HCT116 (cell line): ENCODE data around the gene CCDC9. TPM values are rescaled to one million over a fixed set of nuclear protein-coding genes. Genes with fewer than 3 reads are reported as not detected.

Experiments used
- ATAC-seq: fragments of 200-7000 bp; cut with Tn5 transposase; 2 replicates; pipeline ENCODE4 v1.9.1; 2020; ENCODE audit warnings: mild to moderate bottlenecking, moderate library complexity
- BruUV-seq: library from RNA; stranded (reverse); fragments of 400-500 nt; replicated peaks from 2 replicates; lab custom pipeline; 2021; lab: Mats Ljungman, UMichigan
- CTCF ChIA-PET: fragments of 300-600 bp; sonication (Branson Sonifier 250); formaldehyde crosslinking; loops from one replicate; lab custom pipeline; 2021; ENCODE audit warnings: antibody characterized with exemption; lab: Charles Lee
- POLR2A ChIA-PET: fragments of 300-600, 350-600 bp; sonication (Branson Sonifier 250); formaldehyde crosslinking; loops from one replicate; lab custom pipeline; 2021; ENCODE audit warnings: antibody characterized with exemption; lab: Charles Lee
- RAD21 ChIA-PET, 2 experiments: fragments of 300-600 bp; sonication (Branson Sonifier 250); formaldehyde crosslinking; loops; one replicate each; lab custom pipeline; 2023; ENCODE audit warnings: low total read pairs in 2 of 2; ENCODE audit not compliant: uncharacterized antibody in 2 of 2, unreplicated experiment in 2 of 2, low non-redundant PET in 1 of 2; lab: Charles Lee
- DNase-seq: peaks from one replicate; pipeline ENCODE4 v3.0.0-alpha.2; 2010; ENCODE audit warnings: low read depth, low spot score
- H2AFZ ChIP-seq: fragments of 200-600 bp; shearing (Covaris generic), sonication (generic); 2 replicates; pipeline ENCODE4 v1.6.1; 2017; ENCODE audit warnings: low read depth, mixed run types, mixed read lengths, antibody characterized with exemption, low read length; ENCODE audit not compliant: poor library complexity, severe bottlenecking
- H3K27ac ChIP-seq: 2 replicates; pipeline ENCODE4 v1.5.1; 2012; ENCODE audit warnings: low read depth, low read length
- H3K27me3 ChIP-seq: fragments of 200-600 bp; sonication (generic); 2 replicates; pipeline ENCODE4 v1.6.1; 2016; ENCODE audit warnings: mixed run types, low read length, mixed read lengths; ENCODE audit not compliant: insufficient read depth
- H3K36me3 ChIP-seq, 2 experiments: fragments of 200-500 bp in 1 of 2; fragments of 200-600 bp in 1 of 2; sonication (Bioruptor generic) in 1 of 2; sonication (generic) in 1 of 2; 2 replicates each; pipeline versions ENCODE4 v1.5.1 to v1.6.1; 2014 to 2016; ENCODE audit warnings: low read length in 2 of 2, inconsistent platforms in 1 of 2, mixed read lengths in 1 of 2, mixed run types in 1 of 2; ENCODE audit not compliant: insufficient read depth in 2 of 2, control insufficient read depth in 1 of 2
- H3K4me1 ChIP-seq, 2 experiments: fragments of 200-600 bp in 1 of 2; sonication (generic) in 1 of 2; 2 replicates each; pipeline versions ENCODE4 v1.5.1 to v1.6.1; 2012 to 2017; ENCODE audit warnings: low read length in 2 of 2, inconsistent platforms in 1 of 2, mild to moderate bottlenecking in 1 of 2, mixed read lengths in 1 of 2, mixed run types in 1 of 2, moderate library complexity in 1 of 2; ENCODE audit not compliant: insufficient read depth in 2 of 2, control insufficient read depth in 1 of 2
- H3K4me2 ChIP-seq: fragments of 200-600 bp; sonication (generic); 2 replicates; pipeline ENCODE4 v1.6.1; 2017; ENCODE audit warnings: mixed run types, low read length, mixed read lengths
- H3K4me3 ChIP-seq, 2 experiments: fragments of 200-600 bp in 1 of 2; sonication (generic) in 1 of 2; replicated peaks in 1 of 2; 2 replicates each; pipeline ENCODE4 v1.5.1; 2011 to 2016; ENCODE audit warnings: low read length in 2 of 2, control low read depth in 1 of 2, low read depth in 1 of 2, mild to moderate bottlenecking in 1 of 2, mixed read lengths in 1 of 2, mixed run types in 1 of 2
- H3K79me2 ChIP-seq: fragments of 200-600 bp; sonication (generic); 2 replicates; pipeline ENCODE4 v1.6.1; 2017; ENCODE audit warnings: mild to moderate bottlenecking, mixed run types, low read length, moderate library complexity, mixed read lengths; ENCODE audit not compliant: insufficient read depth
- H3K9ac ChIP-seq: fragments of 200-600 bp; sonication (generic); 2 replicates; pipeline ENCODE4 v1.6.1; 2016; ENCODE audit warnings: low read length, mixed read lengths
- H3K9me2 ChIP-seq: fragments of 200-600 bp; sonication (generic), shearing (Covaris generic); 2 replicates; pipeline ENCODE4 v1.6.1; 2017; ENCODE audit warnings: mixed run types, mild to moderate bottlenecking, moderate library complexity; ENCODE audit not compliant: insufficient read depth
- H3K9me3 ChIP-seq, 2 experiments: fragments of 200-500 bp in 1 of 2; fragments of 200-600 bp in 1 of 2; sonication (Bioruptor generic) in 1 of 2; sonication (generic) in 1 of 2; 2 replicates each; pipeline ENCODE4 v1.6.1; 2014 to 2017; ENCODE audit warnings: low read length in 2 of 2, mixed read lengths in 2 of 2, inconsistent platforms in 1 of 2, low read depth in 1 of 2, mild to moderate bottlenecking in 1 of 2, mixed run types in 1 of 2, moderate library complexity in 1 of 2; ENCODE audit not compliant: control insufficient read depth in 1 of 2, insufficient read depth in 1 of 2
- H4K20me1 ChIP-seq: fragments of 200-600 bp; sonication (generic), shearing (Covaris generic); 2 replicates; pipeline ENCODE4 v1.6.1; 2017; ENCODE audit warnings: mixed run types, mild to moderate bottlenecking, moderate library complexity; ENCODE audit not compliant: insufficient read depth
- EGR1 ChIP-seq: IDR thresholded peaks from 2 replicates; pipeline ENCODE4 v1.6.1; 2012; ENCODE audit warnings: low read depth
- ELF1 ChIP-seq: IDR thresholded peaks from 2 replicates; pipeline ENCODE4 v1.6.1; 2012; ENCODE audit warnings: low read depth, borderline replicate concordance
- EZH2 ChIP-seq: fragments of 200-600 bp; sonication (generic); IDR thresholded peaks from 2 replicates; pipeline ENCODE4 v1.6.1; 2017; ENCODE audit warnings: antibody characterized with exemption, mixed run types
- EZH2phosphoT487 ChIP-seq: fragments of 200-600 bp; IDR thresholded peaks from 2 replicates; pipeline ENCODE4 v1.6.1; 2018; ENCODE audit warnings: antibody characterized with exemption, borderline replicate concordance
- FOSL1 ChIP-seq: IDR thresholded peaks from 2 replicates; pipeline ENCODE4 v1.6.1; 2012; ENCODE audit warnings: low read depth
- JUND ChIP-seq: IDR thresholded peaks from 2 replicates; pipeline ENCODE4 v1.6.1; 2012
- POLR2A ChIP-seq: IDR thresholded peaks from 2 replicates; pipeline ENCODE4 v1.7.0; 2011; ENCODE audit warnings: borderline replicate concordance; ENCODE audit not compliant: insufficient read depth, insufficient read length; ENCODE audit errors: extremely low read depth
- POLR2AphosphoS5 ChIP-seq: IDR thresholded peaks from 2 replicates; pipeline ENCODE4 v1.6.1; 2011; ENCODE audit warnings: mild to moderate bottlenecking, low read depth, low read length, moderate library complexity
- RAD21 ChIP-seq: IDR thresholded peaks from 2 replicates; pipeline ENCODE4 v1.6.1; 2012; ENCODE audit warnings: low read depth, mild to moderate bottlenecking
- SIN3A ChIP-seq: IDR thresholded peaks from 2 replicates; pipeline ENCODE4 v1.6.1; 2012; ENCODE audit warnings: low read depth
- SP1 ChIP-seq: IDR thresholded peaks from 2 replicates; pipeline ENCODE4 v1.6.1; 2012; ENCODE audit warnings: low read depth
- YY1 ChIP-seq: IDR thresholded peaks from 2 replicates; pipeline ENCODE4 v1.6.1; 2011; ENCODE audit warnings: low read length, low read depth, moderate library complexity, mild to moderate bottlenecking; ENCODE audit not compliant: insufficient replicate concordance; ENCODE audit errors: extremely low read depth
- ZNF274 ChIP-seq: fragments of 200-500 bp; sonication (Bioruptor generic); IDR thresholded peaks from 2 replicates; pipeline ENCODE4 v1.6.1; 2014; ENCODE audit warnings: mild to moderate bottlenecking, low read depth, low read length, inconsistent platforms
- intact Hi-C: fragments of 100-400 bp; cut with micrococcal nuclease; formaldehyde crosslinking; loops from 2 replicates; pipeline ENCODE4 v1.10.0; 2022
- total RNA-seq: library from RNA; stranded (reverse); gene quantifications from one replicate; pipeline ENCODE4 v1.2.1, GENCODE V29; 2021; ENCODE audit not compliant: unreplicated experiment
- TF ChIP-seq, protein P1 (sequence below): IDR thresholded peaks from 2 replicates; pipeline ENCODE4 v1.6.1; 2012
- TF ChIP-seq, protein P2 (sequence below): IDR thresholded peaks from 2 replicates; pipeline ENCODE4 v1.6.1; 2011; ENCODE audit warnings: mild to moderate bottlenecking, low read length, moderate library complexity; ENCODE audit not compliant: insufficient replicate concordance; ENCODE audit errors: extremely low read depth

CCDC9 gene
- total RNA-seq, 1 experiment from 2014 or later: 40.6 TPM

DNA sequence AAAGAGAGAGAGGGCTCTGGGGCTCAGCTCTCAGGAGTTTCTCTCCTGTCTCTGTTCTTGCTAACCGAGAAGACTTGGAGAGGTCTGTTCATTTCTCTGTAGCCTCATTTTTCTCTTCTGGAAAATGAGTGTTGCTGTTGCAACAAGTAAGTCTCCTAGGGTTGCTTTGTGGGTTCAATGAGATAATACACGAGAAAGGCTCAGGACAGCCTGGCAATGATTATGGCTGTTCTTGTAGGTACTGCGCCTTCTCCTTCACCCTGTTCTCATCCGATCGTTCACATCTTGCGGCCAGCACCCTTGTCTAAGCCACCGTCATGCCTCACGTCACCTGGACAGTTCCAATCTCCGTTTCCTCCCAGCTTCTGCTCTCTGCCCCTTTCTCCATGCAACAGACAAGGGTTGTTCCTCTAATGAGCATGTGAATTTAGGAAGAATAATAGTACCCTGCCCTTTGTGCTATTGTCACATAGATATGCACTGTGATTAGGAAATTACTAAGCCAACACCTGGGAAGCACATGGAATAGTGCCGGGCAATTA is 57.5 kb downstream of the CCDC9 start:
- H3K4me3 ChIP-seq: no peak overlapping the region
- H3K4me2 ChIP-seq: no peak overlapping the region
- no peak overlapping the region for H2AFZ ChIP-seq
- DNase-seq (no peak), ATAC-seq (no peak)
- no peaks in the 10 kb centered on the region for H4K20me1 ChIP-seq
- no peaks in the 10 kb centered on the region for H3K79me2 ChIP-seq
- POLR2A ChIA-PET: no interaction called here
- H3K27me3 ChIP-seq: no peaks in the 10 kb centered on the region
- H3K4me1 ChIP-seq: peaks cover 12 to 24% of the 10 kb centered on the region in 2 experiments
- TF ChIP-seq EGR1: no peak
- TF ChIP-seq, all 23 proteins: peak for 0
- Histone ChIP-seq H3K36me3 (no peaks in the 10 kb centered on the region), H3K27ac (no peak overlapping the region), H3K9me2 (no peaks in the 10 kb centered on the region), H3K9ac (no peak overlapping the region), H3K9me3 (no peaks in the 10 kb centered on the region)
- BruUV-seq: no TSS peak
- CTCF ChIA-PET: no interaction called here
- RAD21 ChIA-PET: no interaction called here
- intact Hi-C loops: no loop called here

DNA sequence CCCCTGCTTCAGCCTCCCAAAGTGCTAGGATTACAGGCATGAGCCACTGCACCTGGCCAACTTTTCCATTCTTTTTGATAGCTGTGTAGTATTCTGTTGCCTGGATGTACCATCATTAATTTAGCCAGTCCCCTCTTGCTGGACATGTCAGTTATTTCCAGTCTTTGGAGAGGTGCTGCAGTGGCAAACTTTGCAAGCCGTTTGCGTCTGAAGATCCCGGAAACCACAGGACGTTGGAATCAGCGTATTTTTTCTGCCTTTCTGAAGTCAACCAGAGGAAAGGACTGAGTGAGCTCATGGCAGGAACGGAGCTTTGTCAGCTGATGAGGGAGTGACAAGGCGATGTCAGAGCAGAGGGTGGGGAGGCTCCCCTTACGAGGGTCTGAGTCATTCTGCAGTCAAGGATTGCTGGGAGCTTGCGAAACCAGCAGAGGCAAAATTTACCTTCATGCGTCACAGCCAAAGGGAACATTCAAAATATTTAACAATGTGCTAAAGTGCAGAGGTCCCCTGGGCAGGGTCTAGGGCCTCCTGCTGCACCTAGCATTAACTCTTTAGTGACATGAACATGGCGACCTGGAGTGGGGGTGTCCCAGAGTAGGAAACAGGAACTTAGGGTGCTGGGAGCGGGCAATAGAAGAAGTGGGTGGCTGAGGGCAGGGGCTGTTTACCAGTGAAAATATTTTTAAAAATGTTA is 58.9 kb downstream of the CCDC9 start:
- no peaks in the 10 kb centered on the region for H3K27me3 ChIP-seq
- H4K20me1 ChIP-seq: no peaks in the 10 kb centered on the region
- H3K9me2 ChIP-seq: no peaks in the 10 kb centered on the region
- H3K27ac ChIP-seq: no peak overlapping the region
- H3K36me3 ChIP-seq: no peaks in the 10 kb centered on the region
- no peak overlapping the region for H3K4me3 ChIP-seq
- H3K79me2 ChIP-seq: no peaks in the 10 kb centered on the region
- ATAC-seq: peak; percentile 90
- no peak overlapping the region for H3K9ac ChIP-seq
- H3K9me3 ChIP-seq: no peaks in the 10 kb centered on the region
- intact Hi-C loops: loop anchor here (1.0 kb wide), 1 partner anchor 34 kb away; the partner anchor contains the start of gene DHX34
- POLR2A ChIA-PET: interaction anchor here (0.8 to 1.6 kb wide), 4 partner anchors 22 to 59 kb away, joined by 3 to 5 read pairs (median 3); partner anchors contain the start of genes CCDC9 and DHX34
- no TSS peak for BruUV-seq
- H3K4me2 ChIP-seq: peak overlapping the region; percentile 61
- DNase-seq: peak; percentile 87
- CTCF ChIA-PET: interaction anchor here (0.9 to 4.3 kb wide), 3 partner anchors 11 to 34 kb away, joined by 3 to 23 read pairs (median 3); partner anchors contain the start of gene DHX34
- RAD21 ChIA-PET: no interaction called here
- H2AFZ ChIP-seq: no peak overlapping the region
- H3K4me1 ChIP-seq: peaks cover 12 to 21% of the 10 kb centered on the region in 2 experiments
- TF ChIP-seq ELF1: no peak
- peak; percentile 65 for TF ChIP-seq SP1
- TF ChIP-seq, protein P1, sequence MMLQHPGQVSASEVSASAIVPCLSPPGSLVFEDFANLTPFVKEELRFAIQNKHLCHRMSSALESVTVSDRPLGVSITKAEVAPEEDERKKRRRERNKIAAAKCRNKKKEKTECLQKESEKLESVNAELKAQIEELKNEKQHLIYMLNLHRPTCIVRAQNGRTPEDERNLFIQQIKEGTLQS: no peak
- TF ChIP-seq, protein P2, sequence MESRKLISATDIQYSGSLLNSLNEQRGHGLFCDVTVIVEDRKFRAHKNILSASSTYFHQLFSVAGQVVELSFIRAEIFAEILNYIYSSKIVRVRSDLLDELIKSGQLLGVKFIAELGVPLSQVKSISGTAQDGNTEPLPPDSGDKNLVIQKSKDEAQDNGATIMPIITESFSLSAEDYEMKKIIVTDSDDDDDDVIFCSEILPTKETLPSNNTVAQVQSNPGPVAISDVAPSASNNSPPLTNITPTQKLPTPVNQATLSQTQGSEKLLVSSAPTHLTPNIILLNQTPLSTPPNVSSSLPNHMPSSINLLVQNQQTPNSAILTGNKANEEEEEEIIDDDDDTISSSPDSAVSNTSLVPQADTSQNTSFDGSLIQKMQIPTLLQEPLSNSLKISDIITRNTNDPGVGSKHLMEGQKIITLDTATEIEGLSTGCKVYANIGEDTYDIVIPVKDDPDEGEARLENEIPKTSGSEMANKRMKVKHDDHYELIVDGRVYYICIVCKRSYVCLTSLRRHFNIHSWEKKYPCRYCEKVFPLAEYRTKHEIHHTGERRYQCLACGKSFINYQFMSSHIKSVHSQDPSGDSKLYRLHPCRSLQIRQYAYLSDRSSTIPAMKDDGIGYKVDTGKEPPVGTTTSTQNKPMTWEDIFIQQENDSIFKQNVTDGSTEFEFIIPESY: no peak
- TF ChIP-seq RAD21: no peak
- TF ChIP-seq YY1: no peak
- TF ChIP-seq JUND: peak; percentile 80
- no peak for TF ChIP-seq EZH2phosphoT487
- TF ChIP-seq POLR2A: no peak
- no peak for TF ChIP-seq EZH2
- peak; percentile 82 for TF ChIP-seq FOSL1
- peak; percentile 57; the same call in 1 of the 2 replicates for TF ChIP-seq POLR2AphosphoS5
- TF ChIP-seq SIN3A: peak; percentile 90
- TF ChIP-seq ZNF274: no peak
